COR-L47 (cell line): ENCODE measurements around the gene PSMB11.

ENCODE experiments used
- DNase-seq: peaks from one replicate; lab custom pipeline; 2025; lab: John Stamatoyannopoulos, UW

Gene PSMB11

DNA sequence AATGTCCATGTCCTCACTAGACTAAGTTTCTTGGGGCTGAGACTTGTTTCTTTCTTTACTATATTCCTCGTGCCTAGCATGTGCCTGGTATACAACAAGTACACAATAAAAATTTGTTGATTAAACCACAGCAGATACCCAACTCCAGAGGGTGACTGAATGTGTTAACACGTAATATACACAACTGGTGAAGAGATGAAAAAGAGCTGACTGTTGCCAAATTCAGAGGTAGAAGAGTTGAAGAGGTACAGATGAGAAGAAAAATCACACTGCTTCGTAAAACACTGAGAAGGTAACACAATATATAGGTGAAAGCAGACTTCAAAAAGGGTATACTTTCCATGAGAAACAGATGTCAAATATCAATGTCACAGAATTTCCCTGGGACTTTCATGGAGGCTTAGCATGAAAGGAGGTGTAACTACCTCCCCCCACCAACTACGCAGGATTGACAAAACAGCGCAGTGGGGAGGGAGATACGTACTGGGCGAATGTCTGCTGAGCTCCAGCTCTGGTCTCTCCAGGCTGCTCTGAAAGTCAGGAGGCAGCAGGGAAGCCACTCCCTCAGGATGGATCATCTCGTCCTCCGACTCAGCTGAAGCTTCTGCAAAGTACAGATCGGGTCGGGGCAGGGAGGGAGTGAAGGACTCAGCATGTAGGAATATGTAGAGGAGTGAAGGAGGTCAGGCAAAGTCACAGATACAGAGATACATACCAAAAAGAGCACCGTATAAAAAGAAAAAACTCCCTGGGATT lies 47.7 kb downstream of the PSMB11 start:
- DNase-seq, result no peak

GRCh38 chr14:23090254-23090636 lies 48.2 kb downstream of the PSMB11 start:
- DNase-seq, result no peak

DNA sequence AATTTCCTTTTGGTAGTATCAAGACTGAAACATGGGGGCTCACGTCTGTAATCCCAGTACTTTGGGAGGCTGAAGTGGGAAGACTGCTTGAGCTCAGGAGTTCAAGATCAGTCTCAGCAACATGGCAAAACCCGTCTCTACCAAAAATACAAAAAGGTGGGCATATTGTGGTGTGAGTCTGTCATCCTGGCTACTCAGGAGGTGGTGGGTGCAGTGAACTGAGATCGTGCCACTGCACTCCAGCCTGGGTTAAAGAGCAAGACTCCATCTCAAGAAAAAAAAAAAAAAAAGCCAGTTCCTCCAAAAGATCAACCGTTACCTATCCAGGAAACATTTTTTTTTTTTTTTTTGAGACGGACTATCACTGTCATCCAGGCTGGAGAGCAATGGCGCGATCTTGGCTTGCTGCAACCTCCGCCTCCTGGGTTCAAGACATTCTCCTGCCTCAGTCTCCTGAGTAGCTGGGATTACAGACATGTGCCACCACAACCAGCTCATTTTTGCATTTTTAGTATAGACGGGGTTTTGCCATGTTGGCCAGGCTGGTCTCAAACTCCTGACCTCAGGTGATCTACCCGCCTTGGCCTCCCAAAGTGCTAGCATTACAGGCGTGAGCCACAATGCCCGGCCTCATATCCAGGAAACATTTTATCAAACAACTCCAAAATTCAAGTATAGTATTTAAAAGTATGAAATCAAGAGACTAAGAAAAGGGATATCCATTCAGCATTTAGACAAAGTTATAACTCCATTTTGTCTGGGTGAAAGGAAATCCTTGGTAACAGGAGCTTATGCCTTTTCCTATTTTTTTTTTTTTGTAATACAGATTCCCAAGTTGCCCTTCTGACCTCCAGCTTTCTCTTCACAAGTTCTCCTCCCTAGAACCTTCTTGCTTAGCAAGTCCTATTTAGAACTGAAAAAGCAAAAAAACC lies 49.5 kb downstream of the PSMB11 start:
- DNase-seq, result no peak

GRCh38 chr14:23093104-23093503 lies 51.1 kb downstream of the PSMB11 start:
- DNase-seq, result no peak

DNA sequence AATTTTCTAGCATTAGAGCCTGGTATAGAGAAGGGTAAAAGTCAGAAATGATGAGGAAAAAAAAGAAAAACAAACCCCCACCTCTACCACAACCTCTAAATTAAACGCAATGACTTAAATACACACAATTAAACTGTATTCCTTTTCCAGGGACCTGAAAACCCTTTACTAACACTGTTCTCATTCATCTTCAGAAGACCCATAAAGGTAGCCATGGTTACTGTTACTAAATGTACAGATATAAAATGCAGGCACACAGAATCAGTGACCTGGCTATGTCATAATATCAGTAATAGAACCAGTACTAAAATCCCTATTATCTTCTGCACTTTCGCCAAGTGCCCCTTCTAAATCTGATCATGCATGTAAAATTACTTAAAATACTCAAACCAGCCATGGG lies 51.5 kb downstream of the PSMB11 start:
- DNase-seq, result no peak
